ENCODE results near the gene GRHPR.
"Not testable (repeated sequence)": the region's sequence is repeated elsewhere in the genome, so short reads cannot be mapped to it uniquely, and the experiment has no call there.

GRCh38 chr9:37467530-37467929, 45.0 kb downstream of the GRHPR start:
- TF ChIP-seq, protein P1, sequence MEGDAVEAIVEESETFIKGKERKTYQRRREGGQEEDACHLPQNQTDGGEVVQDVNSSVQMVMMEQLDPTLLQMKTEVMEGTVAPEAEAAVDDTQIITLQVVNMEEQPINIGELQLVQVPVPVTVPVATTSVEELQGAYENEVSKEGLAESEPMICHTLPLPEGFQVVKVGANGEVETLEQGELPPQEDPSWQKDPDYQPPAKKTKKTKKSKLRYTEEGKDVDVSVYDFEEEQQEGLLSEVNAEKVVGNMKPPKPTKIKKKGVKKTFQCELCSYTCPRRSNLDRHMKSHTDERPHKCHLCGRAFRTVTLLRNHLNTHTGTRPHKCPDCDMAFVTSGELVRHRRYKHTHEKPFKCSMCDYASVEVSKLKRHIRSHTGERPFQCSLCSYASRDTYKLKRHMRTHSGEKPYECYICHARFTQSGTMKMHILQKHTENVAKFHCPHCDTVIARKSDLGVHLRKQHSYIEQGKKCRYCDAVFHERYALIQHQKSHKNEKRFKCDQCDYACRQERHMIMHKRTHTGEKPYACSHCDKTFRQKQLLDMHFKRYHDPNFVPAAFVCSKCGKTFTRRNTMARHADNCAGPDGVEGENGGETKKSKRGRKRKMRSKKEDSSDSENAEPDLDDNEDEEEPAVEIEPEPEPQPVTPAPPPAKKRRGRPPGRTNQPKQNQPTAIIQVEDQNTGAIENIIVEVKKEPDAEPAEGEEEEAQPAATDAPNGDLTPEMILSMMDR (conservative IDR thresholded peaks at IDR 0.05; ENCODE audit: low read length): not testable (repeated sequence)
- not testable (repeated sequence) for TF ChIP-seq EZH2phosphoT487 (IDR thresholded peaks at IDR 0.05; ENCODE audit: borderline replicate concordance, low read depth, low read length)
